Left ventricle myocardium superior (tissue), 1 donor: ENCODE measurements around the gene EXOC2. TPM values are rescaled to one million over a fixed set of nuclear protein-coding genes. Genes with fewer than 3 reads are reported as not detected.
"Not testable (repeated sequence)": the region's sequence is repeated elsewhere in the genome, so short reads cannot be mapped to it uniquely, and the experiment has no call there.

Experiments
- ATAC-seq: fragments of 200-7000 bp; cut with Tn5 transposase; one replicate; pipeline ENCODE4 v1.9.1; 2020; ENCODE audit warnings: mild to moderate bottlenecking, moderate library complexity
- DNase-seq: peaks from one replicate; pipeline ENCODE4 v3.0.0-alpha.2; 2020
- intact Hi-C: fragments of 100-400 bp; cut with micrococcal nuclease; formaldehyde crosslinking; loops from one replicate; pipeline ENCODE4 v1.11.0; 2022
- total RNA-seq: library from RNA; stranded (reverse); fragmentation: NEBNext Ultra II Directional; extraction: Animal tissue kit (Norgen Biotek cat#: 25700); gene quantifications from one replicate; pipeline ENCODE4 v1.2.1, GENCODE V29; 2021
- donor health status: DM: no; HTN: yes; CAD: no; lungs with severe emphysema.

The EXOC2 gene
- total RNA-seq, 1 donor from 2014 or later, result 12.7 TPM

DNA sequence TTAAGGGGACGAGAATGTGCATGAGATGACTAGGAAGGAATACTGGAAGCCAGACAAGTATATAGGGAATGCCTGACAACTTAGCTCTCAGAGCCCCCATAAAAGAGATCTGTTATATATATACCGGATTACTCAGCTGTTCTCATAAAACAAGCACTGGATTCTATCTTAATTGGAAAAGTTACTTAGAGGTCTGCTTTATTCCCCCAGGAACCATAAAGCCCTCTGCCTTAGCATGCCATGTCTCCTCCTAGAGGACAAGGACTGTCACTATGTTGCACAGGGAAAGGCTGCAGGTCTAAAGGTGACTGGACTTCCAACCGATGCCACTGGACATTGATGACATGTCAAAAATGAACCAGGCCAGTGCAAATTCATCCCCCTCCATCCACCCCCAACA is 6.4 kb downstream of the EXOC2 start:
- intact Hi-C loops, result no loop called here
- ATAC-seq, result peak; percentile 30

DNA sequence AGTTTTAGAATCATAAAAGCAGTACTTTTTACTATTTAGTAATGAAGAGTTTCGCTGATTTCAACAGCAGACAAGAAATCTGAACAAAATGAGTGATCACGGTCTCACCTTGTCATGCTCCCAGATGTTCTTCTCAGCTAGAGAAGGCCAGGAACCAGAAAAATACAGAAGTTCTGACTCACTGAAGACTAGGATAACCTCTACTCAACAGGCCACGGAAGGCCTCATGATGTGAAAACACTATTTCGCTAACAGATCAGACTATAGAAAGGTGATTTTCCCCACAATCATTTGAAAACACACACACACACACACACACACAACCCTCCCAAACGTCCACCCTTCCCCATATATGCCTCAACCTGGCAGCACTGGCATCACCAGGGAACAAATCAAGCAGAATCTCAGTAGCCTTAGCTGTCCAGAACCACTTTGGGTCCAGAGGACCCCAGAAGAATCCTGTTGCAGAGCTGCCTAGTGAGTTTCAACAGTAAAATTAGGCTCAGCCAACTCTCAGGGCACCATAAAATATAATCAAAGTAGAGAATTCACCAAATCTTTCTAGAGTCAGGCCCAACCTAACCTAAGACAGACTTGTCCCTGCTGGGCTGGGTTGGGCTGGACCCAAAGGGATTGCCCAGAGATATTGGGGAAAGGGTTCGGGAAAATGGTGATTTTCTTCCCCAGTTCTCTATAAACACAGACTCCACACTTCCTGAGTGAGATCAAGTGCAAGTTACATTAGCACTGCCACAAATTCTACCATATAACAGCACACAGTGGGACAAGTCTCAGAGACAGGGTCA is 7.9 kb downstream of the EXOC2 start:
- DNase-seq, result no peak
- no peak for ATAC-seq
- intact Hi-C loops, result no loop called here

More for the DNA sequence above, 6.4 kb downstream of the EXOC2 start:
- DNase-seq, result no peak

DNA sequence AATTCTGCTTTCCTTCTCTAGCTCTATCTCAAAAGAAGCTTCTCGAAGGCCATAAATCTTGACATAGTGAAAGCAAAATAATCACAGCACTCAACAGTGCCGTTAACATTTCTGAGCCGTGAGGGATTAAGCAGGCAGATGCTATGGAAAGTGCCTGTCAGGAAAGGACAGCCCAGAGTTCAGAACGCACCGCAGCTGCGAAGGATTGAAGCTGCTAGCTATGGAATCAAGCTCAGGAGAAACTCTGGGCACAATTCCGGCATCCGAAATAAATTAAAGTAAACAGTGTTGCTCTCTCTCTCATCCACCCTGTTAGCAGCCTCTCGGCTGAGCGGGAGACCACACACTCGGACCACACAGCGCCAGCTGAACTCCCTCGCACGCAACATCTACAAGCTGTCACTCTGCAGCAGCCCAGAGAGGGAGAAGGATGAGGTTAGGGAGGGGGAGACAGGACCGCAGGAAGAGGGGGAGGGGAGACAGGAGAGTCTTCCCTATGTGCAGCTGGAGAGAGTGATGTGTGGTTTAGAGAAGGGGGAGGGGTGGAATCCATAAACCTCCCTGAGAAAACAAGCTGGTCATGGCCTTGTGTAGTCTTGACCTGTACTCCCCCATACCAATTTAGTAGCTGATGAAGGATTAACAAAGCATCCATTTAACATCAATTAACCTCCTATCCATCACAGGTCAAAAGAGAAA is 9.0 kb downstream of the EXOC2 start:
- intact Hi-C loops, result no loop called here
- peak; percentile 69 for ATAC-seq
- DNase-seq, result no peak

DNA sequence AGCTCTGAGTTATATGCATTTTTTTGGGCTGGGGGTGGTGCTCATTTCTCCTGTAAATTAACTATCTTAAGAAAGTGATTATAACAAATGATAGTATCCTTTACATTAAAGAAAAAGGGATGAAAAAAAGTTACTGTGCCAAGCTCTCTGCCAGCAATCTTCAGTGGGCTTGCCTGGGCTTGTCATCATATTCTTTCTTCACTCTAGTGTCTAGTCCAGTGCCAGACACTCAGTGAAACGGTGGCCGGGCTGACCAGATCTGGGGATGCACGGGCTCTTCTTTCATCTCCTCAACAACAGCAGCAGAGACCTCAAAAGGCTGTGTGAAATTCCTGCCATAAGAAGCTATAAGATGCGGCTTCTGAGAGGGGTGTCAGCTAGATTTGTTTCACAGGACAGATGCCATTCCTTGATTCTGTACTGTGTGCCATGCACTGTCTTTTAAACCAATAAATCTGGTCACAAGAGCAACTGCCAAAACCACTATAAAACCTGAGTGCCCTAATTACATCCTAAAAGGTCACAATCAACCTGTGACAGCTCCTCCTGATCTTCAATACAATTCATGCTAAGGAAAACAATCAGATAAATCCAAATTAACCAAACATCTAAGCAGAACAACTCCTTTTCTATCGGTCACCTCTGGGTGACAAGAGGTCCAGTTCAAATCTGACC is 12.1 kb downstream of the EXOC2 start:
- ATAC-seq, result no peak
- intact Hi-C loops, result no loop called here
- no peak for DNase-seq

DNA sequence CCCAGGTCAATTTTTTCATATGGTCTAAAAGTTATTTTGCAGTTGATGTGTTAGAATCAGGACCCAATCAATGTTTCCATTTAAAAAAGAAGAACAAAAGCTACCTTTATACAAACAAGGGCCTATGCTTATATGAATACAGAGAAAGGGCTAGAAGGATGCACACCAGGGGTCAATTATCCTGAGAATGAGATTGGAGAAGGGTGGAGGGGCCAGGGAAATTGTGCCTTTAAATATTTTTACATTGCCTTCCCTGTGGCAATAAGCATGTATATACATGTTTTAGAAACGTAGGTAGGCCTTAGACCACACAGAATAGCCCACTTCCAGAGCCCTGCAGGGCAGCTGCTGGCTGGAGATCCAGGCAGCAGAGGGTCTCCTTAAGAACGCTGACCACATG is 12.7 kb downstream of the EXOC2 start:
- intact Hi-C loops, result no loop called here
- ATAC-seq, result no peak
- no peak for DNase-seq

DNA sequence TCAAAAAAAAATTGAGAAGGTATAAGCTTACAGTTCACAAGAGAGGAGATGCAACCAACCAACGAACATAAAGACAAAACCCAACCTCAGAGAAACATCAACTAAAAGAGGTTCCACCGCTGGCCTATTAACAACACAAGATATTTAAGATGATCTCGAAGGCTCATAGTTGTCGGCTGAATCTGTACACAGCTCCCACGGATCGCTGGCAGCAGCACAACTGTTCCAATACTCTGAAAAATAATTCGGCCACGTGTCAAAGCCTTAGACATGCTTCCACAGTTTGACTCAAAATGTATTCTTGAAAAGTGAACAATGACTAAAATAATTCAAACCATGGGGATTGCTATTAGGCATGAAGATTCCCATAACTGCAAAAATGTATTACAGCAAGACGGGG is 13.7 kb downstream of the EXOC2 start:
- DNase-seq, result no peak
- intact Hi-C loops, result no loop called here
- ATAC-seq, result no peak

DNA sequence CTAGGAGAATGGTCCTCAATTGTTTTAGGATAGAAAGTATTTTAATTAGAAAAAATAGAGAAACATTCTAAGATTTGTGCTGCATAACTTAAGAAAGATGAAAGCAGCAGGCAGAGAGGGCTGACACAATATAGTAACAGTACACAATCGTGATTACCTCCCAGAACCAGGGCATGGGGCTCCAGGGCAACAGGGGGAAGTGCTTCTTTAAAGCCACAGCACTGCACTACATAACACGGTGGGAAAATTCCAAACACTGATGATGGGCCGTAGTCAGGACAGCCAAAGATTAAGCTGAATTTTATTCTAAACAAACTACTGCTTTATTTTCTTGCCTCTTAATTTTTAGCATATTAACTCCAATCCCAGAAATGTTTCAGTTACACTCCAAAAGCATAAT is 14.4 kb downstream of the EXOC2 start:
- intact Hi-C loops, result no loop called here
- ATAC-seq (no peak), DNase-seq (no peak)

DNA sequence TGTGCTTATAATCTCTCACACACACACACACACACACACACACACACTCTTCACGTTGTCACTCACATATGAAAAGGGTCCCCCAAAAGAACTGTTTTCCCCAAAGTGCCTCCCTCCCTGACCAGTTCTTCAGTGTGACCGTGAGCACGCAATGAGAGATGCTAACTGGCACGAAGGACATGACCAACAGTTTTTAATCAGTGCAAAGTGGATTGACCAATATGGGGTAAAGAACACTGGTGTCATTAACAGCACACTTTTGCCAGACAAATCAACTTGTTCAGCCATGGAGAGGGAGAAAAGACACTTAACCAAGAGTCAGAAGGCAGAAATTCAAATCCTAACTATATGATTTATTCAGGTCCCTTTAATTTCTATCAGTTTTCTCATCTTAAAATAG is 15.0 kb downstream of the EXOC2 start:
- ATAC-seq, result no peak
- intact Hi-C loops, result no loop called here

DNA sequence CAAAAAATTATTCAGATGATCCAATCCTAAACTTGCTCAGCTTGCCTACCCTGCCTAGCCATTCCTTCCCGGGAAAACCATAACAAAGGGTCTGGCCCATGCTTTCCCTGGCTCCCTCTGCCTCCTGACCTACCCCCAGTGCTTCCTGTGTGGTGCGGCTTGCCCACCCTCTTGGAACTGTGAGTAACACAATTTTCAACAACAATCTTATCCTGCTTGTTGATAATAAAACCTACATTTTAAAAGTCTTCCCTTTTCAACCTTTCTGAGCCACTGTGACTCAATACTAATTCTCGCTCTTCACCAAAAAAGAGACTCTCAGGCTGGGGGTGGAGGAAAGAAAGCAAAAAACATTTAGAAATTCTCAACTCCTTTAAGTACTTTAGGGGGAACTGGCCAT is 18.0 kb downstream of the EXOC2 start:
- intact Hi-C loops, result no loop called here
- DNase-seq (no peak), ATAC-seq (no peak)

More for the DNA sequence above, 15.0 kb downstream of the EXOC2 start:
- no peak for DNase-seq

DNA sequence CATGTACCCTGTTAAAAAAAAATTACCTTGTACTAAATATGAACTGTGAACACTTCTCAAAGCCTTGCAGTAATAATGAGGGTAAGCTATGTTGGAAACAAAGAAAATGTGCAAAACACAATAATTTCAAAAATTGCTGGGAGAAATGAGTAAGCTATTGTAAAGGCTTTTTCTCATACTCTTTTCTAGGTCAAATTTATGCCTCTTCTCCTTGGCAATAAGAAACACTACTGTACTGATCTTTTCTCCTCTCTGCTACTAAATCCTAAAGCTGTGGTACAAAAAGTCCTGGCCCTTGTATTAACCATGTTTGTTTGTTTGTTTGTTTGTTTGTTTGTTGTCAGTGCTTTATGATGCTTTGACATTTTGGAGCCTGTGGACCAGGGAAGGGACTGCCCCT is 18.5 kb downstream of the EXOC2 start:
- no peak for DNase-seq
- intact Hi-C loops, result no loop called here
- ATAC-seq, result no peak

DNA sequence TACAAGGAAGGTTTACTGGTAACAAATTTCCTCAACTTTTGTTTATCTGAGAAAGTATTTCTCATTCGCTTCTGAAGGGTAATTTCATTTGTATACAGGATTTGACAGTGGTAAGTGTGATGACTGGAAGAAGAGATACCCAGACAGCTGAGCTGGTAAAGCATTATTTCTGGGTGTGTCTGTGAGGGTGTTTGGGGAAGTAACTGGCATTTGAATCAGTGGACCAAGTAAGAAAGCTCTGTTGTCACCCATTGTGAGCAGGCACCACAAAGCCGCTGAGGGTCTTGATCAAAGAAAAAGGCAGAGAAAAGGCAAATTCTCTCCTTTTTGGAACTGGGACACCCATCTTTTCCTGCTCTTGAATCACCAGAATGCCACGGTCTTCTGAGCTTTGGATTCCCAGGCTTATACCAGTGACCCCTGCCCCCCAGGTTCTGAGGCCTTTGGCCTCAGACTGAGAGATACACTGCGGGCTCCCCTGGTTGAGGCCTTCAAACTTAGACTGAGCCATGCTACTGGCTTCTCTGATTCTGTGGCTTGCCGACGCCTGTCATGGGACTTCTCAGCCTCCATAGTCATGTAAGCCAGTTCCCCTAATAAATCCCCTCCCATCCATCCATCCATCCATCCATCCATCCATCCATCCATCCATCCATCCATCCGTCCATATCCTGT is 25.5 kb downstream of the EXOC2 start:
- intact Hi-C loops, result no loop called here
- ATAC-seq, result no peak
- no peak for DNase-seq

DNA sequence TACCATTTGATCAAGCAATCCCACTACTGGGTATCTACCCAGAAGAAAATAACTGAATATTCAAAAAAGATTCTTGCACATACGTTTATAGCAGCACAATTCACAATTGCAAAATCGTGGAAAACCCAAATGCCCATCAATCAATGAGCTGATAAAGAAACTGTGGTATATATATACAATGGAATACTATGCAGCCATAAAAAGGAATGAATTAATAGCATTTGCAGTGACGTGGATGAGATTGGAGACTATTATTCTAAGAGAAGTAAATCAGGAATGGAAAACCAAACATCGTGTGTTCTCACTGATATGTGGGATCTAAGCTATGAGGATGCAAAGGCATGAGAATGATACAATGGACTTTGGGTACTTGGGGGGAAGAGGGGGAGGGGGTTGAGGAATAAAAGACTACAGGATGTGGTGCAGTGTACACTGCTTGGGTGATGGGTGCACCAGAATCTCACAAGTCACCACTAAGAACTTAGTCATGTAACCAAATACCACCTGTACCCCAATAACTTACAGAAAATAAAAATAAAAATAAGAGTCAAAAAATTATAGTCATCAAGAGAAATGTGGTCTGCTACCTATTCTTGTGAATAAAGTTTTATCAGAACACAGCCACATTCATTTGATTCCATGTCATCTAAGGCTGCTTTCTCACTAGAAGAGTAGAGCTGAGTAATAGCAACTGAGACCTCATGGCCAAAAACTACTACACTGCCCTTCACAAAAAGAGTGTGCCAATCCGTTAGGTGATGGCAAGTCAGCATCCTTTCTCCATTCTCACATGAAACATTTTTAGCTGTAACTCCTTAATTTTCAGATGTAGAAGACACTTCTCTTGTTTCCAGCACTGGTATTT is 27.3 kb downstream of the EXOC2 start:
- DNase-seq (no peak), ATAC-seq (no peak)
- intact Hi-C loops, result no loop called here

DNA sequence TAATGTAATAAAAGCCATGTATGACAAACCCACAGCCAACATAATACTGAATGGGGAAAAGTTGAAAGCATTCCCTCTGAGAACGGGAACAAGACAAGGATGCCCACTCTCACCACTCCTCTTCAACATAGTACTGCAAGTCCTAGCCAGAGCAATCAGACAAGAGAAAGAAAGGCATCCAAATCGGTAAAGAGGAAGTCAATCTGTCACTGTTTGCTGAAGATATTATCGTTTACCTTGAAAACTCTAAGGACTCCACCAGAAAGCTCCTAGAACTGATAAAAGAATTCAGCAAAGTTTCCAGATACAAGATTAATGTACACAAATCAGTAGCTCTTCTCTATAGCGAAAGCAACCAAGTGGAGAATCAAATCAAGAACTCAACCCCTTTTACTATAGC is 29.2 kb downstream of the EXOC2 start:
- ATAC-seq, DNase-seq, intact Hi-C loops: not testable (repeated sequence)

DNA sequence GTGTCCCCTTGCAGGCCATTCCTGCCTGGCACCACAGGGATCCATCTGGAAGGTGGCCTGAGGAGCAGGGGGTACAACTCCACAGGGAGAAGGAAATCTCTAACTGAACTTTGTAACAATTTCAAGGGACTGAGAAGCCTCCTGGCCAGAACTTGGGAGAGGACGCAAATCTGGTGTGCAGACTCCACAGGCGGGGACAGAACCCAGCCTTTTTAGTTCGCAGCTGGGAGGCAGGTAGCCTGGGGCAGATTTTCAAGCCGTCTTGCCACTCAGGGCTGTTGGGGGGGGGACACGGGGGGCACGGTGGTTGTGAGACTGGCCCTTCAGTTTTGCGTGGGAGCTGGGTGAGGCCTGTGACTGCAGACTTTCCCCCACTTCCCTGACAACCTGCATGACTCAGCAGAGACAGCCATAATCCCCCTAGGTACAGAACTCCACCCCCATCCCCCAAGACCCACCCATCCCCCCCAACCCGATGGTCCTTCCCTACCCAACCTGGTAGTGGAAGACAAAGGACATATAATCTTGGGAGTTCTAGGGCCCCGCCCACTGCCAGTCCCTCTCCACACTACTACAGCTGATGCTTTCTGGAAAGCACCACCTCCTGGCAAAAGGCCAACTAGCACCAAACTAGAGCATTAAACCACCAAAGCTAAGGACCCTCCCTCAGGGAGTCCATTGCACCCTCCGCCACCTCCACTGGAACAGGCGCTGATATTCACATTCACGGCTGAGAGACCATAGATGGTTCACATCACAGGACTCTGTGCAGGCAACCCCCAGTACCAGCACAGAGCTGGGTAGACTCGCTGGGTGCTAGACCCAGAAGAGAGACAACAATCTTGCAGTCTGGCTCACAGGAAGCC is 33.0 kb downstream of the EXOC2 start:
- DNase-seq (no peak), ATAC-seq (no peak)
- intact Hi-C loops, result no loop called here

DNA sequence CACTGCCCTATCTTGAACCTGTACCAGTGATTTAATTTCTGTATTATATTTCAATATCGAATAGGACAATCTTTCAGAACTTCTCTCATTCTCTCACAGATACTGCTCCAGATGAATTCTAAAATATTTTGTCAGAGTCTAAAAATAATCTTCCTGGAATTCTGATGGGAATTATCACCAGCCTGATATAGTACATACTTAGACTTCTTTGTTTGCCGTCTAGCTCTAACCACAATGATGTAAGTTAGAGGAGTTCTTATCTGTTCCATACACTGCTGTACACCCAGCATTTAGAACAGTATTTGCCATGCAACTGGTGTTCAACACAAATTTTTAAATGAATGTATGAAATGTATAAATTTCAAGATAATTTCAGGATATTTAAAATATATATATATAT is 34.7 kb downstream of the EXOC2 start:
- intact Hi-C loops, result no loop called here

DNA sequence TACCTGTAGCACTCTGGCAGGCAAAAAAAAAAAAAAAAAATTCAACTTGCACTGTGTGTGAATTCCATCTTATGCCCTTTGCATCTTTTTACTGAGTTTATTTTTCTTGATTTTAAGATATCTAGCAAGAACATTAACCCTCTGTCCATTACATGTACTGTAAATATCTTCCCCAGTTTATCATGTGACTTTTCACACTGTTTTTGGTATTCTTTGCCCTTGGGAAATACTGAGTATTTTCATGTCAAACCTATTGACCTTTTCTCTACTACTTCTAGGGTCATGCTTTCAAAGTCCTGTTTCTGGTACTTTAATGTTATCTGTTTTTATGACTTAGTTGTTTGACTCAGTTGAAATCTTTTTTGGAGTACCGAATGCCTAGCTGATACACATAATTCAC is 35.2 kb downstream of the EXOC2 start:
- intact Hi-C loops, result no loop called here
- DNase-seq (no peak), ATAC-seq (no peak)

More for the DNA sequence above, 34.7 kb downstream of the EXOC2 start:
- ATAC-seq, result peak; percentile 82
- DNase-seq, result no peak

DNA sequence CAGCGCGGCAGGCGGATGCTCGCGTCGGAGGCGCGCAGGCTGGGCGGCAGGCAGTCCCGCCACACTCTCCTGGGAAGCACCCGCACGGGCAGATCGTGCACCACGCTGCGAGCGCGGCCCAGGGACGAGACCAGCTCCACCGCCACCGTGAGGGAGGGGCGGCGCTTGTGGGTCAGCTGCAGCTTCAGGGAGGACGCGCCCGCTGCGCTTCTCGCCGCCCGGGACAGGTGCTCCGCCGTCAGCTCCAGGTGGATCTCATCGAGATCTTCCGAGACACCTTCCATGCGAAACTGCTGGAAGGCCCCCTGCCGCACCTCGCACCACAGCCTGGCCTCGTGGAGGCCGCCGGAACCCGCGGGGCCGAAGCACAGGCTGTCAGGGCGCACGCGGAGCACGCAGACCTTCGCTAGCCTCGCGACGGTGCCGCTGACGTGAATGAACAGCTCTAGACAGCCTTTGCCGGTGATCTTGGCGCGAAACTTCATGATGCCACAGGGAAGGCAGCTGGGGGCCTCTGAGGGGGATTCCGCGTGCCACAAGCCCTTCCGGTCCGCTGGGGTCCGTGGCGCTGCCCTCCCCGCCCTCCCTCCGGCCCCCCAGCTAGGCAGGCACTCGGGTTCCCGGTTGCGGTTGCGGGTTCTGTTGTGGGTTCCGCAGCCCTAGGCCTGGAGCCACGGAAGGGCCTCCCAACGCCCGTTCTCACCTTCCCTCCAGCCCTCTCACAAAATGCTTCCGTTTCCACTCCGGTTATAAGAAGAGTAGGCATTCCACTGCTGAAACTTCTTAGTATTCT is 36.3 kb downstream of the EXOC2 start, which contains the start of gene HUS1B:
TSS of gene HUS1B (minus strand) at position 641 of the 793 bp plus-strand sequence. CDS start at position 485, 156 bp downstream.
- DNase-seq, result no peak
- intact Hi-C loops, result no loop called here
- ATAC-seq, result no peak
